Measurements from ENCODE around the gene PPP3CA.
"Not testable (repeated sequence)": the region's sequence is repeated elsewhere in the genome, so short reads cannot be mapped to it uniquely, and the experiment has no call there.

Gene PPP3CA

GRCh38 chr4:101251261-101251660 is 96.1 kb downstream of the PPP3CA start:
- DNase-seq = no peak

DNA sequence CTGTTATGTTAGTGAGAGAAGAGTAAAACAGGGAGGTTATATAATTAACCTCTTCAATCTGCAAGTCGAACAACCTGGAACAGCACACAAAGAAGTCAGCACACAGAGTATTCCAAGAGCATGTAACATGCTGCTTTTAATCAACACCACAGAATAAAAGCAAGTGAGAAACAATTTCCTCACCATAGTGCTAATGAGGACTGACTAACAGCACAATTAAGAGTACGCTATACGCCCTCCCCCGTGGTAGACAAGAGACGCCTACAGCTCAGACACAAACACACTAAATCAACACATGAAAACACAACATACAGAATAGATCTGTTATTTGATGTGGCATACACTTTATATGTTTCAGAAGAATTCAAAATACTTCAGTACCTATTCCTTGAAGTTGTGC is 103.0 kb downstream of the PPP3CA start:
- DNase-seq = no peak

DNA sequence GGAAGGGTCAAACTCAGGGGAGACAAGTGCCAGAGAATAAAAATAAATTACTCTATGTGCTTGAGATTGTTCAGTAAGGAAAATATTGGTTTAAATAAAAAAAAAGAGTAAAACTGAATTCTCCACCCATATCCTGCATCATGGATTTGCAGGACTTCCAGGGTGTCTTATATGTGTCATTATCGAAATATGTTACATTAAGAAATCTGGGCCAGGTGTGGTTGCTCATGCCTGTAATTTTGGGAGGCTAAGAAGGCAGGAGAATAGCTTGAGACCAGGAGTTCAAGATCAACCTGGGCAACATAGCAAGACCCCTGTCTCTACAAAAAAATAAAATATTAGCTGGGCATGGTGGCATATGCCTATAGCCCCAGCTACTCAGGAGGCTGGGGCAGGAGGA is 104.9 kb downstream of the PPP3CA start:
- DNase-seq = no peak

- no peak for DNase-seq
These were observed 107.2 kb downstream of the PPP3CA start for GRCh38 chr4:101240099-101240498.

DNA sequence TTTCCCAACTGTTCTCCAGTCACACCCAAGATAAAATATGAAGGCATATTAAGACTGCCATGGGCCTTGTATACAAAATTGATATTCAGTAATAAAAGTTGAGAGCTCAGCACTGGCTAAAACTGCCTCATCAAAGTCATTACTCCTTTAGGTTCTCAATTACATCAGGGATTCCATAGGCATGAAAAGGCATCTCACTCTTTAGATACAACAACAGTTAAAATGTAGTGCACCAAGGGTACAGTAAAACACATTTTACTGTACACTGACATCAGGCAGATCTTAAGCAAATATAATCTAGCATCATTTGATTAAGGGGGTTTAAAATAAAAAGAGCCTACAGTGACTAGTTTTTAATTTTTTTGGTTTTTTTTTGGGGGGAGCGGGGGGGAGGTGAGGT is 107.7 kb downstream of the PPP3CA start:
- DNase-seq = no peak

DNA sequence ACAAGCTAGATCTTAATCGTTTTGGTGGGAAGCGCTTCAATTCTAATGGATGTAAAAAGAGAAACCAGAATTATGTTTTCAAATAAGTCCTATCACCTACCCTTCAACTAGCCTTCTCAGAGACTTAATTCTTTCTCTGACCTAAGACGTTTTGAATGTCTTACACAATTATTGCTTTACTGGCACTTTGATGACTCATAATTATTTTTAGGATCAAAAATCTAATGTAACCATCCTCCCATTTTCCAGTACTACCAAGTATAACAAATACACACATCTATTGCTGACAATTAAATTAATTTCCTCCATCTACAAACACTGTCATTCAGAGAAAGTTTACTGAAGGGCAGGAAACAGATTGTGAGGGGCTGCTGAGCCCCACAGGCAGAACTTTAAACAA is 108.6 kb downstream of the PPP3CA start:
- DNase-seq = no peak

DNA sequence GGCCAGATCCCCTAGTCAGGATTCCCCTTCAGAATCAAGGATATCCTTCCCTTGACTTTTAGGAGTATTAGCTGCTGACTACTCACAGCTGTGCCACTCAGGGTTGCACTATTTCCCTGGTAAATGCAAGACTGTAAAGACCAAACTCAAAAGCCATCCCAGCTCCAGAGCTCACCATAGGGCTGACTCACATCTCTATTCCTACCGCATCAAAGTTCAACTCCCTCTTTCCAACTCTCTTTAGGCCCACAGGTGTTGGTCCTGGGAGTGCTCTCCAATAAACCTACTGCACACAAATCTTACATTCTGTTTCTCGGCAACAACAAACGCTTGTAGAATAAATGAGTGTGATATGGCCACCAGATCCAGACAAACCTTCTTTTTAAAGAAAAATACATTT is 109.6 kb downstream of the PPP3CA start:
- no peak for DNase-seq

DNA sequence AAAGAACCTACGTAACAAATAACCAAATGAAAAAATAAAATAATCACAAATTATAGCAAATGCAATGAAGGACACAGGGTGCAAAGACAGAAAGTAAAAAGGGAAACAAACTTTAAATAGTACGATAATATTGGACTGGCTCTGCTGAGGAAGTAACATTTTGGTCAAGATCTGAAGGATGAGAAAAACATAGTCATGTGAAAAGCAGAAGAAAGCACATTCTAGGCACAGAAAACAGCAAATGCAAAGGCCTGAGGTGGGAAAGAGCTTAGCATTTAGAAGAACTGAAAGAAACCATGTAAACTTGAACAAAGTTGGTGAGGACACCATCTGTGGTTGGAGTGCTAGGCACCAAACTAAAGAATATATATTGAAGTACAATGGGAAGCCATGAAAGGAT is 111.2 kb downstream of the PPP3CA start:
- DNase-seq = no peak

GRCh38 chr4:101234141-101234540 is 113.2 kb downstream of the PPP3CA start:
- not testable (repeated sequence) for DNase-seq

GRCh38 chr4:101232074-101232776 is 115.1 kb downstream of the PPP3CA start:
- no peak for DNase-seq

- no peak for DNase-seq
These were observed 116.4 kb downstream of the PPP3CA start for GRCh38 chr4:101230801-101231426.

GRCh38 chr4:101229116-101229515 is 118.2 kb downstream of the PPP3CA start:
- no peak for DNase-seq

GRCh38 chr4:101227715-101228114 is 119.6 kb downstream of the PPP3CA start:
- no peak for DNase-seq

DNA sequence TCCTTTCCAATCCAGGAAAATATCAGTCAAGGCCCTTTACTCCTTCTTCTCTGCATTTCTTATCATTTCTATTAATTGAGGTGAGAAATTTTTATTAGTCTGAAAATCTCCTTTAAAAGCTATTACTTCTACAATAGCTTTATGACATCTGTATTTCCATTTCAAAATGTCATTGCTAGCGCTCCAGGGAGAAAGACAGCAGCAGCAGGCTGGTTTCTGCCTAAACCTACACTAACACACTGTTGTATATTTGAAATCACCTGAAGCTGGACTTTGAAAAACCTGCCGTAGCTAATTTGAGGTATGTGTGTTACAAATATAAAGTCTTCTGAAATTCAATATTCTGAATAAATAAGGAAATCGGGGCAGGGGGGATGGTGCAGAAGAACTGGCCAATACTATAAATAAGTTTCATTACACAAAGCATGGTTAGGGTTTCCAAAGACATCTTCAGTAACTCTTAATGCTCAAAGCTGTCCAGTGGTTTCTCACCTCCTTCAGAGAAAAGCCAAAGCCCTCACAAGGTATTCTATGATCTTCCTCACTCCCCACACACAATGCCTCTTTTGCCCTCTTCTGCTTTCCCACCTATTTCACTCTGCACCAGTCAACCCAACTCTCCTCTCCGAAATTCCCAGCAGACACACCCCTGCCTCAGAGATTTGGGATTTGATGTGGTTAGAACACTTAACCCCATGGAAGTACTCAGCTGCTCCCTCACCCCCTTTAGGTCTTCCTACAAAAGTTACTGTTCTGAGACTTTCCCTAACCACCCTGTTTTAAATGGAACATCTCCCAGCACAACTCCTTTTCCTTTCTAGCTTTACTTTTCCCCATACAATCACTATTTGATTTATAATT is 122.7 kb downstream of the PPP3CA start:
- no peak for DNase-seq

DNA sequence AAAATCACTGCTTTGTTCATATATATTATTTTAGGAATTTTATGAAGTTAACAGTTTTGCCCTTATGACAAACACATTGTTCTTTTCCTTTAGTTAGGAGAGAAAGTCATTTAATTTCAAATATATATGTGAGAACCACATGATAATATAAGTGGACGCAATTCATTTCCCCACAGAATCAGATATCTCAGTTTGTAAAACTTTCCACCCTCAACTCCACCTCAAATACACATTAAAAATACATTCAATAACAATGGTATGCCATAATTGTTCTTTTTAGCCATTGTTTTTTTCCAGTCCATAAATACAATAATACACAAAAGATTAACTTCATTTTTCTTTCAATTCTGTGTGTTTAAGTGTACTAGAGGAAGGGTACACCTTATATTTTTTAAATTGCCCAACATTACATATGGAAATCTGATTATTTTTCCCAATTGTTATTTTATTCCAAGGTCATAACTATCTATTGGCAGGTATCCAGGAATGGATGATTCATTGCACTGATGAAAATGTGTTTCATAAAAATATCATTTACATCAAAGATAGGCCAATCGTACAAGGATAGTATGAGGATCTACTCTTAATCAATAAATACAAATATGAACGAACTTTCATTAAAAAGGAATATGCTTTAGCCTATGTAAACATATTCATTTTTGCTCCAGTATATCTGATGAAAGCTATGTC is 125.0 kb downstream of the PPP3CA start:
- no peak for DNase-seq

GRCh38 chr4:101221294-101221693 is 126.0 kb downstream of the PPP3CA start:
- no peak for DNase-seq

DNA sequence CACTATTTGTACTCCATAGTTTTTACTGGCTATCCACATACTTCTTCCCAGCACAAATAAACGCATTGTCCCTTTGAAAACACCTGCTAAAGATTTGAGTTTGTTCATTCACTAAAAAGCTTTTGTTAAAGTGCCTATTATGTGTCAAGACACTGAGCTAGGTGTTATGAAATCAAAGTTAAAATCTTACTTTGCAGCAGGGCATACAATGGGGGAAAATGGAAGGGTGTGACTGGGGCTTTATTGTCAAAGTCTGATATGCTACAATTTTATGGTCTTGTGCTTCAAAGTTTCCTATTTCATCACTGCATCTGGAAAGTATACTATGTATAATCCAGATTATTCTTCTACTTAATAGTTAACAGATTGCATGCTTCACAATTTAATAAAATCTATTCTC is 128.4 kb downstream of the PPP3CA start:
- no peak for DNase-seq

DNA sequence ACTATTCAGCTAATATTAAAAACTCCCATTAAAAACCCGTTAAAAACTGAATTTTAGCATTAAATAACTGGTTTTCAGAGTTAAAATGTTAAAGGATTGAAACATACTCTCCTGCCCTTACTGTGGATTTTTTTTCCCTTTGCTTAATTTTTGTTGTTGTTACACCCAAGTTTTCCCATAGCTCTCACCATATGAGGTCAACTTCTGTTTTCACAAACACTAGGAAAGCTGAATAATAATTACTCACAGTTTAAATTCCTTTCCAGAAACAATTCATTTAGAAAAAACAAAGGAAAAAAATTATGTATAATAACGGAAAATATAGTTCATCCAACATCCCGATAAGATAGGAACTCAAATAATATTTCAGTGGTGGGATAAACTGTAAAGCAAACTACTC is 129.0 kb downstream of the PPP3CA start:
- no peak for DNase-seq

DNA sequence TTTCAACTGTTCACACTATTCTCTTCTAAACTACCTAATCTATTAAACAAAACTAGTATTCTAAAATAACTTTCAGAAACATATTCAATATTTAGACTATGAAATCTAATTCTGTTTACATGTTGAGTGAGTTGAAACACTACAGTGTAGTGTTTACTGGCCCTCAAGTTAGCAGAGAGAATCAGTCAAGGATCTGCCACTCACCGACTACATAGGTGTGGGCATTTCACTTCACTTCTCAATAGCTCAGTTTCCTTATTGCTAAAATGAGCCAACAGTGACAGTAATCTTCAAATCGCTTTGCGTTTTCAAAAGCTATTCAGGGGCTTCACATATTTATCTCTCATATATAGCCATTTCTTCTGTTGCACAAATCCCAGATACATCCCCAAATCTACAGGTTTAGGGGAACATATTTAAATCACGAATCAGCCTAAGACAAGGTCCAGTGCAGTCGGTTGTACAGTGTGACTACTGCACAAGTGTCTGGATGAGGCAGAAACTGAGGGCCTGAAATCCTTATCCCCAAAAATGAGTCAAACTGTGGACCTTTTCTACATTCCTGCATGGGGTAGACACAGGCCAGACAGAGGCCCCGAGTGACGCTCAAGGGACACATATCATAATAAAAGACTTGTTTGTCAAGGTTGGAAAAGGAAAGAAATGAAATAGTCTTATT is 129.8 kb downstream of the PPP3CA start:
- no peak for DNase-seq

GRCh38 chr4:101211146-101211553 is 136.2 kb downstream of the PPP3CA start:
- no peak for DNase-seq

DNA sequence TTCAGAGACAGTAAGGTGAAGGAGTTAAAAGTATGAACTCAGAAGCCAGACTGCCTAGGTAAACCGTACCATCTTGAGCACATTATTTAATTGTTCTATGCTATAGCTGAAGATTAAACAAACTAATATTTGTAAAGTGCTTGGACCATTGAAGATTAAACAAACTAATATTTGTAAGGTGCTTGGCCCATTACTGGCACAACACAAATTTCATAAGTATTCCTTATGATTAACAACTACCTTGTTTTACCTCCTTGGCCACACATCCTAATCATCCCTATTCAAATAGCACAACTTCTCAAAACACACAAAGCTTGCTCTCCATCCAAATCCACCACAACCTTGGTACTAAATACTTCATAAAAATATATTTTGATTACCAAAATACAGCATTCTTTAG is 137.0 kb downstream of the PPP3CA start:
- DNase-seq = no peak

DNA sequence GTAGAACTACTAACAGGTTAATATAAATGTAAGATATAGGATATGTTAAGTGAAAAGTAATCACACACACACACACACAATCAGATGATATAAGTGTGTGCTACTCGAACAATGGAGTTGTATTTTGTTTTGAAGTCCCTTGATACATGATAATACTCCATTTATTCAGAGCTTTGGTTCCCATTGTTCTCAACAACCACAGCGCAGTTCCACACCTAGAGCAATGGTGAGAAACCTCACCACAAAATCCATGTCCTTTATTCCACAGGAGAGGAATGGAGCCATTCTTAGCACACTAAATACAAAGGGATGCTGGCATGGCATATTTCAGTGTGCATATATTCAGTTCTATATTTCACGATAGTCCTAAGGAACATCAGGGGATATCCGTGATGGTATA is 139.2 kb downstream of the PPP3CA start:
- no peak for DNase-seq

- no peak for DNase-seq
These were observed 141.4 kb downstream of the PPP3CA start for GRCh38 chr4:101205916-101206315.

Data from NCI-H2171 (cell line).